DOHH2 (cell line): ENCODE data around the gene ANKRD33B.

Experiments used
- H3F3A ChIP-seq: fragments of 200-600 bp; sonication (generic), shearing (Covaris generic); 2 replicates; pipeline ENCODE4 v1.6.0; 2016; ENCODE audit warnings: antibody characterized with exemption, mild to moderate bottlenecking; ENCODE audit not compliant: control insufficient read depth, insufficient read depth
- H3K27ac ChIP-seq: fragments of 200-600 bp; sonication (generic); 2 replicates; pipeline ENCODE4 v1.5.1; 2014; ENCODE audit warnings: low read depth, mild to moderate bottlenecking, low read length, moderate library complexity
- H3K27me3 ChIP-seq: fragments of 200-600 bp; sonication (generic); 2 replicates; pipeline ENCODE4 v1.6.1; 2014; ENCODE audit warnings: mild to moderate bottlenecking, low read length, mixed read lengths; ENCODE audit not compliant: control insufficient read depth
- H3K36me3 ChIP-seq: fragments of 200-600 bp; sonication (generic); 2 replicates; pipeline ENCODE4 v1.6.1; 2014; ENCODE audit warnings: mild to moderate bottlenecking, low read length, moderate library complexity, mixed read lengths; ENCODE audit not compliant: control insufficient read depth
- H3K4me1 ChIP-seq: fragments of 200-600 bp; sonication (generic); 2 replicates; pipeline ENCODE4 v1.6.1; 2014; ENCODE audit warnings: mild to moderate bottlenecking, low read length, mixed read lengths; ENCODE audit not compliant: control insufficient read depth
- H3K4me2 ChIP-seq: fragments of 200-600 bp; sonication (generic); 2 replicates; pipeline ENCODE4 v1.6.0; 2014; ENCODE audit warnings: mild to moderate bottlenecking, low read length, moderate library complexity
- H3K4me3 ChIP-seq: fragments of 200-600 bp; sonication (generic); 2 replicates; pipeline ENCODE4 v1.5.1; 2014; ENCODE audit warnings: mild to moderate bottlenecking, low read length, mixed read lengths
- H3K79me2 ChIP-seq: fragments of 200-600 bp; sonication (generic); 2 replicates; pipeline ENCODE4 v1.6.1; 2014; ENCODE audit warnings: mild to moderate bottlenecking, low read length, mixed read lengths; ENCODE audit not compliant: control insufficient read depth
- H3K9me2 ChIP-seq: fragments of 200-600 bp; sonication (generic); replicated peaks from 2 replicates; pipeline ENCODE4 v1.6.1; 2014; ENCODE audit warnings: mild to moderate bottlenecking, low read length, mixed read lengths; ENCODE audit not compliant: control insufficient read depth
- H3K9me3 ChIP-seq: fragments of 200-600 bp; sonication (generic); 2 replicates; pipeline ENCODE4 v1.6.1; 2014; ENCODE audit warnings: antibody characterized with exemption, low read length, mixed read lengths; ENCODE audit not compliant: control insufficient read depth, insufficient read depth
- H4K20me1 ChIP-seq: fragments of 200-600 bp; sonication (generic); 2 replicates; pipeline ENCODE4 v1.6.0; 2014; ENCODE audit warnings: low read depth, mild to moderate bottlenecking, antibody characterized with exemption, low read length, moderate library complexity; ENCODE audit not compliant: control insufficient read depth, insufficient read depth
- CTCF ChIP-seq: fragments of 200-600 bp; sonication (generic); IDR thresholded peaks from one replicate; pipeline ENCODE4 v1.5.1; 2014; ENCODE audit warnings: antibody characterized with exemption, mild to moderate bottlenecking, low read depth, low read length; ENCODE audit not compliant: poor library complexity, severe bottlenecking
- EZH2phosphoT487 ChIP-seq: fragments of 200-600 bp; sonication (generic); IDR thresholded peaks from 2 replicates; pipeline ENCODE4 v1.6.1; 2017; ENCODE audit warnings: borderline replicate concordance, mild to moderate bottlenecking, antibody characterized with exemption, low read length, moderate library complexity, mixed read lengths

Gene ANKRD33B

DNA sequence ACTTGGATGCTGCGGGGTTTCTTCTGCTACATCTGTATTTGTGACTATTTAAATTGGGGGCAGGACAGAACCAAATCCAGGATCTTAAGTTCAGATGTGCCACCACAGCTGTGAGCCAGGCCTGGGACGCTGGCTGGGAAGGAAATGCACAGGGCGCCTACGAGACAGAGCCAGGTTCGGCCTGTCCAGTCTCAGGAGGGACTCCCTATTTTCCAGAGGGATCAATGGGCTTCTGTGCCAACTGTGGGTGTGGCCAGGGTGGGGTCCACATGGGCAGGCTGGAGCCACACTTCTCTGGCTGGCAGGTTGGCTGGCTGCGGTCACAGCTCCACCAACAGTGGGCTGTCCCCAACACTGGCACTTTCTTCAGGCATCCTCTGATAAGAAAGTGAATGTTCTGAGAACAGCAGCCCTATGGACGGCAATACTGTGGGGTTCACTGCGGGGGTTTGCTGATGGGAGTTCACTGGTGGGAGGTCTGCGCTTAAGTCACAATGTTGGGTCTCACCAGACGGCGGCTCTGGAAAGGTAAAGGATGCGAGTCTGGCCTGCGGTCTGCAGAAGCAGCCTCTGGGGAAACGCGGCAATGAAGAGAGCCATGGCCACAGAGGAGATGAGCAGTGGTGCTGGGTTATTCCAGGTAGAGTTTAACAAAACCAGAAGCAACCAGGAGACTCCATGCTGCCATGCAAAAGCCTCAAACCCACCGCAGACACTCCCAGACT lies 119.1 kb downstream of the ANKRD33B start:
- TF ChIP-seq EZH2phosphoT487, result no peak
- no peak overlapping the region for H3K27ac ChIP-seq

DNA sequence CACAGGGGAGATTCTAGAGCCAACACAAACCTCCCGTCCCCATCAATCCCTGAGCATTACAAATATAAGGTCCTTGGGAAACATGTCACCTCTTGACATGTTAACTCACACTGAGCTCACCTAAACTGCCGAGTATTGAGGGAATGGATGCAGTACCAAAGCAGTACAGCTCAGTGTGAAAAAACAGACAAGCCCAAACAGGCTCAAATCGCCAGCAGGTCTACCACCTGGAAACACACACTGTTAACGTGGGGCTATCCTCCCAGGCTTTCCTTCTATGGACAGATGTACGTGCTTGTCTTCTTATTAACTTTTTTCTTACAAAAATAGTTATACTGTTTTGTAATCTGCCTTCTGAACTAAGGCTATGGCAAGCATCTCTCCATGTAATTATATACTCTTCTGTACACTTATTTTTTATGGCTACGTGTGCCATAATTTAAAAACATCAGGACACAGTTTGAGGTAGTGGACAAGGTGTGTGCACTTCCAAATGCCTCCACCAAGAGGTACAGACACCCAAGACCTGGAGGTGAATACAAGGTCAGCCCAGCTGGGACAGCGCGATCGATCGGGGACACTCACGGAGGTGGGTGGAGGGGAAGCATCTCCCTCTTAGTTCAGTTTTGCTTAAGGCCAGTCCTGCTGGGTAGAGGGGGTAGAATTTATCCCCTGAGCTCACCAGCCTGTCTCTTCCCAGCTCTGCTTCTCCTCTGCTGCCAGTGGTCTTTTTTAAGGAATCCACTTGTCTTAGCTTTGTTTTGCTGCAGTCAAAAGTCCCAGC lies 120.6 kb downstream of the ANKRD33B start:
- H3K79me2 ChIP-seq, result no peaks in the 10 kb centered on the region
- H3F3A ChIP-seq, result no peaks in the 10 kb centered on the region
- H3K36me3 ChIP-seq, result peaks cover 28% of the 10 kb centered on the region
- H3K4me1 ChIP-seq, result no peaks in the 10 kb centered on the region
- no peaks in the 10 kb centered on the region for H3K9me3 ChIP-seq
- H3K4me2 ChIP-seq, result no peak overlapping the region
- no peak overlapping the region for H3K27ac ChIP-seq
- no peaks in the 10 kb centered on the region for H3K27me3 ChIP-seq
- TF ChIP-seq EZH2phosphoT487, result no peak
- no peak for TF ChIP-seq CTCF
- H4K20me1 ChIP-seq, result no peaks in the 10 kb centered on the region
- H3K9me2 ChIP-seq, result no peaks in the 10 kb centered on the region
- no peak overlapping the region for H3K4me3 ChIP-seq

More for the DNA sequence above, 119.1 kb downstream of the ANKRD33B start:
- H3K9me3 ChIP-seq, result no peaks in the 10 kb centered on the region
- no peaks in the 10 kb centered on the region for H3K9me2 ChIP-seq
- H3K79me2 ChIP-seq, result no peaks in the 10 kb centered on the region
- H3K27me3 ChIP-seq, result no peaks in the 10 kb centered on the region
- H3K4me3 ChIP-seq, result no peak overlapping the region
- no peaks in the 10 kb centered on the region for H4K20me1 ChIP-seq
- no peaks in the 10 kb centered on the region for H3K4me1 ChIP-seq
- H3F3A ChIP-seq, result no peaks in the 10 kb centered on the region
- H3K36me3 ChIP-seq, result peaks cover 34% of the 10 kb centered on the region
- H3K4me2 ChIP-seq, result no peak overlapping the region

GRCh38 chr5:10685115-10685521 lies 121.2 kb downstream of the ANKRD33B start:
- no peak overlapping the region for H3K27ac ChIP-seq
- H3K27me3 ChIP-seq, result no peaks in the 10 kb centered on the region
- no peaks in the 10 kb centered on the region for H3K4me1 ChIP-seq
- H3K79me2 ChIP-seq, result no peaks in the 10 kb centered on the region
- peaks cover 22% of the 10 kb centered on the region for H3K36me3 ChIP-seq
- no peaks in the 10 kb centered on the region for H3F3A ChIP-seq
- no peak for TF ChIP-seq CTCF
- no peak for TF ChIP-seq EZH2phosphoT487
- no peaks in the 10 kb centered on the region for H3K9me3 ChIP-seq
- H4K20me1 ChIP-seq, result no peaks in the 10 kb centered on the region
- no peak overlapping the region for H3K4me2 ChIP-seq
- no peak overlapping the region for H3K4me3 ChIP-seq
- no peaks in the 10 kb centered on the region for H3K9me2 ChIP-seq

- H3K9me2 ChIP-seq, result no peaks in the 10 kb centered on the region
- no peaks in the 10 kb centered on the region for H3K79me2 ChIP-seq
- TF ChIP-seq EZH2phosphoT487, result no peak
- TF ChIP-seq CTCF, result no peak
- no peak overlapping the region for H3K27ac ChIP-seq
- H3K36me3 ChIP-seq, result peaks cover 11% of the 10 kb centered on the region
- H3K4me1 ChIP-seq, result no peaks in the 10 kb centered on the region
- no peaks in the 10 kb centered on the region for H4K20me1 ChIP-seq
- H3K4me2 ChIP-seq, result no peak overlapping the region
- H3F3A ChIP-seq, result no peaks in the 10 kb centered on the region
- no peak overlapping the region for H3K4me3 ChIP-seq
- H3K9me3 ChIP-seq, result no peaks in the 10 kb centered on the region
- H3K27me3 ChIP-seq, result no peaks in the 10 kb centered on the region
Observed at GRCh38 chr5:10686890-10687289, 123.0 kb downstream of the ANKRD33B start.
